WTC11 (cell line): ENCODE results near the gene HMGCS1.

Experiments
- AFF4 ChIP-seq: sonication (generic); formaldehyde crosslinking; IDR thresholded peaks from 2 replicates; pipeline ENCODE4 v1.8.1; 2023; ENCODE audit warnings: mild to moderate bottlenecking, missing genetic modification reagents, borderline replicate concordance
- CREB1 ChIP-seq: sonication (generic); formaldehyde crosslinking; IDR thresholded peaks from 2 replicates; pipeline ENCODE4 v1.8.0; 2023; ENCODE audit warnings: mild to moderate bottlenecking, missing genetic modification reagents
- CTCF ChIP-seq: fragments of 200-600 bp; IDR thresholded peaks from 2 replicates; pipeline ENCODE4 v1.8.0; 2022; ENCODE audit warnings: antibody characterized with exemption
- GTF2I ChIP-seq: fragments of 250-450 bp; sonication (Bioruptor Pico); conservative IDR thresholded peaks from 2 replicates; pipeline ENCODE4 v1.4.0; 2021; ENCODE audit warnings: mild to moderate bottlenecking
- NFYB ChIP-seq: sonication (generic); formaldehyde crosslinking; conservative IDR thresholded peaks from 2 replicates; pipeline ENCODE4 v1.8.0; 2022; ENCODE audit warnings: low read depth, missing genetic modification reagents
- NR2C2 ChIP-seq: sonication (generic); formaldehyde crosslinking; IDR thresholded peaks from 2 replicates; pipeline ENCODE4 v1.8.0; 2022; ENCODE audit warnings: mild to moderate bottlenecking, missing genetic modification reagents
- USF1 ChIP-seq: sonication (generic); formaldehyde crosslinking; IDR thresholded peaks from 2 replicates; pipeline ENCODE4 v1.8.0; 2022; ENCODE audit warnings: mild to moderate bottlenecking, missing genetic modification reagents
- USF2 ChIP-seq: sonication (generic); formaldehyde crosslinking; IDR thresholded peaks from 2 replicates; pipeline ENCODE4 v1.8.1; 2023; ENCODE audit warnings: mild to moderate bottlenecking, missing genetic modification reagents, moderate library complexity
- ZNF317 ChIP-seq: sonication (generic); formaldehyde crosslinking; IDR thresholded peaks from 2 replicates; pipeline ENCODE4 v1.8.1; 2023; ENCODE audit warnings: low read depth, mild to moderate bottlenecking, moderate library complexity, missing genetic modification reagents, borderline replicate concordance

GRCh38 chr5:43274435-43275114 is 38.6 kb downstream of the HMGCS1 start:
- TF ChIP-seq ZNF317 (CRISPR knock-in tag): no peak
- TF ChIP-seq USF2 (CRISPR knock-in tag): no peak
- no peak for TF ChIP-seq GTF2I (CRISPR knock-in tag)
- no peak for TF ChIP-seq NFYB
- no peak for TF ChIP-seq CTCF
- TF ChIP-seq AFF4 (CRISPR knock-in tag): no peak
- TF ChIP-seq NR2C2: no peak
- no peak for TF ChIP-seq CREB1
- TF ChIP-seq USF1 (CRISPR knock-in tag): no peak
